Right lobe of liver (tissue), 6 donors: ENCODE data around the gene ITGB3. TPM values are rescaled to one million over a fixed set of nuclear protein-coding genes. Genes with fewer than 3 reads are reported as not detected.

Experiments used
- ATAC-seq, 4 donors: fragments of 200-7000 bp; cut with Tn5 transposase; one replicate each; pipeline ENCODE4 v1.9.1; 2020; ENCODE audit warnings: mild to moderate bottlenecking in 4 of 4, moderate library complexity in 4 of 4
- DNase-seq, 3 donors: peaks; one replicate each; pipeline ENCODE4 v3.0.0-alpha.2; 2020
- H3K27ac ChIP-seq, 3 donors: fragments of 200-600 bp; one replicate each; pipeline ENCODE4 v1.8.0; 2022
- H3K27me3 ChIP-seq, 2 donors: fragments of 200-600 bp; one replicate each; pipeline ENCODE4 v1.8.0; 2022
- H3K36me3 ChIP-seq, 4 donors: fragments of 200-600 bp; sonication (generic) in 1 of 4; one replicate each; pipeline versions ENCODE4 v1.5.1 to v1.8.0; 2017 to 2022; ENCODE audit warnings: control low read depth in 1 of 4
- H3K4me1 ChIP-seq, 4 donors: fragments of 200-600 bp; sonication (generic) in 1 of 4; one replicate each; pipeline versions ENCODE4 v1.5.1 to v1.8.0; 2017 to 2022; ENCODE audit warnings: control low read depth in 1 of 4
- H3K4me3 ChIP-seq, 3 donors: fragments of 200-600 bp; one replicate each; pipeline ENCODE4 v1.8.0; 2022
- H3K9me3 ChIP-seq, 4 donors: fragments of 200-600 bp; sonication (generic) in 1 of 4; one replicate each; pipeline versions ENCODE4 v1.5.1 to v1.8.0; 2017 to 2022; ENCODE audit warnings: control low read depth in 1 of 4
- CTCF ChIP-seq, 4 donors: fragments of 200-600 bp in 3 of 4; fragments of 450-650 bp in 1 of 4; IDR thresholded peaks; one replicate each; pipeline versions ENCODE4 v1.5.1 to v1.8.0; 2016 to 2022; ENCODE audit warnings: antibody characterized with exemption in 4 of 4, mild to moderate bottlenecking in 2 of 4
- POLR2A ChIP-seq: fragments of 450-650 bp; IDR thresholded peaks from one replicate; pipeline ENCODE4 v1.6.1; 2017; ENCODE audit warnings: antibody characterized with exemption, mild to moderate bottlenecking
- WGBS: methylation state at CpG from one replicate; pipeline ENCODE4 v1.1.6; 2018; ENCODE audit warnings: low coverage, low lambda C conversion rate; ENCODE audit not compliant: insufficient coverage; ENCODE audit errors: missing lambda C conversion rate; 5-methylcytosine and 5-hydroxymethylcytosine counted together
- intact Hi-C, 2 donors: fragments of 100-400 bp; cut with DNase I; formaldehyde crosslinking; loops; one replicate each; pipeline versions ENCODE4 v1.11.2 to v1.14.1; 2022
- total RNA-seq, 6 experiments: library from RNA; depleted of rRNA in 2 of 6; stranded (reverse); fragments of >200 nt in 2 of 6; fragmentation: NEBNext Ultra II Directional in 3 of 6; extraction: Animal tissue kit (Norgen Biotek cat#: 25700) in 3 of 6; gene quantifications; one replicate each; pipeline versions ENCODE4 v1.1.0 to v1.2.4, GENCODE V29; 2016 to 2023
- donor health status: DM: no; HTN: yes; CAD: no.
- donor health status: DM: no; HTN: no; CAD: no.
- donor health status: DM: no; HTN: no; CAD: no.
- donor health status: DM: no; HTN: yes; CAD: no.
- donor health status: DM: no; HTN: yes; CAD: no.

The ITGB3 gene
- total RNA-seq, 6 experiments from 2014 or later, result 2.2 to 8.0 (median 4.8) TPM

DNA sequence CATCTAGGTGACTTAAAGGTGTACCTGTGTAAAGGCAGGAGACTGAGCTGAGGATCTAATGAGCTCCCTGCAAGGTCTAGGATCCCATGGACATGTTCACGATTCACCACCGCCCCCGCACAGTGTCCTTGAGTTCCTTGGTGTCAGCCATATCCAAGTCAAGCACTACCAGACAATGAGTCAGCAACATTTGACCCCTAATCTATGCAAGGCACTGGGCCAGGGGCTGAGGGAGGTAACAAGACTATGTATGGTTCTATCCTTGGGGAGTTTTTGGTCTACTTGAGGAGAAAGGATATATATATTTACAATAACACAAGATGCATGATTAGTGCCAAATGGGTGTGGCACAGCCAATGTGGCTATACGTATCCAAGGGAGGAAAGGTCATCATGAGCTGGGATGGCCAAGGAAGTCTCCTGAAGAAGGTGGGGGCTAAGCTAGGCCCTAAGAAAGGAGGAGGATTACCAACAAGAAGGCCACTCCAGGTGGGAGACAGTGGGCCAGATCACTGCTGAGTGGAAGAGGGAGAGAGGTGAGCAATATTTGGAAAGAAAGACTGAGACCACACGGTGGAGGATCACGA is 35.0 kb downstream of the ITGB3 start:
- WGBS, result 74% methylated on average over 4 of the region's 6 CpGs
- ATAC-seq (no peak), DNase-seq (no peak)
- TF ChIP-seq CTCF (IDR thresholded peaks at IDR 0.05) (no peak), POLR2A (no peak)
- no peaks in the 10 kb centered on the region for H3K27me3 ChIP-seq
- intact Hi-C loops, result no loop called here
- peaks cover 0 to 28% (median 8%) of the 10 kb centered on the region in 4 donors for H3K4me1 ChIP-seq
- no peak overlapping the region for H3K27ac ChIP-seq
- no peaks in the 10 kb centered on the region for H3K36me3 ChIP-seq
- H3K4me3 ChIP-seq, result no peak overlapping the region
- no peaks in the 10 kb centered on the region for H3K9me3 ChIP-seq

DNA sequence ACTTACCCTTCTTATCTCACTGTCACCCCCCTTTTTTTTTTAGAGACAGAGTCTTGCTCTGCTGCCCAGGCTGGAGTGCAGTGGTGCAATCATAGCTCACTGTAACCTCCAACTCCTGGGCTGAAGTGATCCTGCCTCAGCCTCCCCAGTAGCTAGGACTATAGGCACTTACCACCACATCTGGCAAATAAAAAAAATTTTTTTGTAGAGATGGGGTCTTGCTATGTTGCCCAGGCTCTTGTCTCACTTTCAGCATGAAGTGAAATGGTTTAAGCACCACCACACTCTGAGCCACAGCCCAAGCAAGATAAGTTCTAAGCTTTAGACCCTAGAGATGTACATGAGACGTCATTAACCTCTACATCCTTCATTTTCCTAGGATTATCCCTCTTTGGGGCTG is 35.7 kb downstream of the ITGB3 start:
- TF ChIP-seq CTCF (IDR thresholded peaks at IDR 0.05) (no peak), POLR2A (no peak)
- WGBS, result 100% methylated on average over 1 of the region's 1 CpG
- Histone ChIP-seq H3K4me1 (peaks cover 0 to 33% (median 8%) of the 10 kb centered on the region in 4 donors), H3K4me3 (no peak overlapping the region), H3K27ac (no peak overlapping the region), H3K27me3 (no peaks in the 10 kb centered on the region), H3K36me3 (no peaks in the 10 kb centered on the region), H3K9me3 (no peaks in the 10 kb centered on the region)
- intact Hi-C loops, result no loop called here
- DNase-seq (no peak), ATAC-seq (no peak)

DNA sequence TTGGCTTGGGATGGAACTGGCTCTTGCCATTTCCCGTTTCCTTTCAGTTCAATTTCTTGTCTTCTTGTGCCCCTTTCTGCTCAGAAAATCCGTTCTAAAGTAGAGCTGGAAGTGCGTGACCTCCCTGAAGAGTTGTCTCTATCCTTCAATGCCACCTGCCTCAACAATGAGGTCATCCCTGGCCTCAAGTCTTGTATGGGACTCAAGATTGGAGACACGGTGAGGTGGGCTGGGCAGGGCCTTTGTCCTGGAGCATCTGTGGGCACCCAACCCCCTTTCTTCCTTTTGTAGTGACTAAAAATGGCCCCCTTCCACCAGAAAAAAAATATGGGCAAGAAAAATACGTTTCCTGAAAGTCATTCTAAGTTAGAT is 37.2 kb downstream of the ITGB3 start:
- DNase-seq (no peak), ATAC-seq (no peak)
- Histone ChIP-seq H3K36me3 (no peaks in the 10 kb centered on the region), H3K4me1 (peaks cover 0 to 26% (median 8%) of the 10 kb centered on the region in 4 donors), H3K4me3 (no peak overlapping the region), H3K27ac (peak overlapping the region in 1 of 3 donors; percentile 40), H3K9me3 (no peaks in the 10 kb centered on the region), H3K27me3 (no peaks in the 10 kb centered on the region)
- intact Hi-C loops, result no loop called here
- 63% methylated on average over 4 of the region's 5 CpGs for WGBS
- TF ChIP-seq POLR2A, result no peak
- no peak for TF ChIP-seq CTCF (IDR thresholded peaks at IDR 0.05)

GRCh38 chr17:47291242-47291873 is 37.7 kb downstream of the ITGB3 start:
- no peak for TF ChIP-seq CTCF (IDR thresholded peaks at IDR 0.05)
- no peak for TF ChIP-seq POLR2A
- intact Hi-C loops, result no loop called here
- peaks cover 0 to 26% (median 8%) of the 10 kb centered on the region in 4 donors for H3K4me1 ChIP-seq
- 29% methylated on average over 8 of the region's 8 CpGs for WGBS
- H3K27ac ChIP-seq, result peak overlapping the region in 1 of 3 donors; percentile 40
- ATAC-seq (peak; percentile 13 to 70 (median 41)), DNase-seq (no peak)
- H3K27me3 ChIP-seq, result no peaks in the 10 kb centered on the region
- H3K36me3 ChIP-seq, result no peaks in the 10 kb centered on the region
- no peaks in the 10 kb centered on the region for H3K9me3 ChIP-seq
- no peak overlapping the region for H3K4me3 ChIP-seq
